HEK293 (cell line): ENCODE data around the gene MMP14.

ENCODE experiments used
- CTCF ChIA-PET: fragments of 350-600 bp; formaldehyde crosslinking; extraction: SDS; loops from one replicate; lab custom pipeline; 2021; ENCODE audit warnings: antibody characterized with exemption; lab: Yijun Ruan, JAX
- POLR2A ChIA-PET: fragments of 300-600 bp; formaldehyde crosslinking; extraction: SDS; loops from one replicate; lab custom pipeline; 2020; ENCODE audit warnings: antibody characterized with exemption, inconsistent platforms; lab: Yijun Ruan, JAX
- H3K27ac ChIP-seq: fragments of 200-500 bp; sonication (Bioruptor generic); 2 replicates; pipeline ENCODE4 v1.5.1; 2014; ENCODE audit warnings: low read depth, low read length, control low read depth, inconsistent platforms; ENCODE audit errors: extremely low read depth
- H3K36me3 ChIP-seq, 2 experiments: fragments of 200-500 bp in 1 of 2; sonication (Bioruptor generic) in 1 of 2; 1 replicate in 1 of 2; 2 replicates in 1 of 2; pipeline ENCODE4 v1.5.1; 2014 to 2017; ENCODE audit warnings: inconsistent platforms in 2 of 2, low read length in 2 of 2; ENCODE audit not compliant: control insufficient read depth in 2 of 2, insufficient read depth in 1 of 2
- H3K4me1 ChIP-seq: fragments of 200-500 bp; sonication (Bioruptor generic); 2 replicates; pipeline ENCODE4 v1.5.1; 2014; ENCODE audit warnings: mild to moderate bottlenecking, low read length, inconsistent platforms; ENCODE audit not compliant: control insufficient read depth, insufficient read depth
- H3K4me3 ChIP-seq: 2 replicates; pipeline ENCODE4 v1.5.1; 2011; ENCODE audit warnings: low read depth, mild to moderate bottlenecking, control low read depth, low read length, moderate library complexity
- H3K9me3 ChIP-seq: fragments of 200-500 bp; sonication (Bioruptor generic); 2 replicates; pipeline ENCODE4 v1.5.1; 2014; ENCODE audit warnings: low read depth, low read length, inconsistent platforms; ENCODE audit not compliant: control insufficient read depth, insufficient read depth
- KLF17 ChIP-seq: fragments of 450-650 bp; formaldehyde crosslinking; IDR thresholded peaks from 2 replicates; pipeline ENCODE4 v1.5.1; 2016; ENCODE audit warnings: missing biosample characterization, missing genetic modification characterization
- MYNN ChIP-seq: fragments of 450-650 bp; formaldehyde crosslinking; IDR thresholded peaks from 2 replicates; pipeline ENCODE4 v1.5.1; 2016; ENCODE audit warnings: missing biosample characterization, missing genetic modification characterization, borderline replicate concordance
- PRDM2 ChIP-seq: fragments of 450-650 bp; formaldehyde crosslinking; IDR thresholded peaks from 2 replicates; pipeline ENCODE4 v1.5.1; 2016; ENCODE audit warnings: missing biosample characterization, missing genetic modification characterization, borderline replicate concordance
- PRDM6 ChIP-seq: fragments of 450-650 bp; formaldehyde crosslinking; IDR thresholded peaks from 2 replicates; pipeline ENCODE4 v1.5.1; 2017; ENCODE audit warnings: missing biosample characterization, missing genetic modification characterization
- SP3 ChIP-seq: fragments of 450-650 bp; formaldehyde crosslinking; IDR thresholded peaks from 2 replicates; pipeline ENCODE4 v1.5.1; 2016; ENCODE audit warnings: missing biosample characterization, missing genetic modification characterization
- YY2 ChIP-seq: fragments of 450-650 bp; formaldehyde crosslinking; IDR thresholded peaks from 2 replicates; pipeline ENCODE4 v1.5.1; 2016; ENCODE audit warnings: missing biosample characterization, missing genetic modification characterization
- ZBTB20 ChIP-seq: fragments of 450-650 bp; formaldehyde crosslinking; IDR thresholded peaks from 2 replicates; pipeline ENCODE4 v1.5.1; 2016; ENCODE audit warnings: missing biosample characterization, missing genetic modification characterization
- ZNF132 ChIP-seq: fragments of 450-650 bp; formaldehyde crosslinking; IDR thresholded peaks from 2 replicates; pipeline ENCODE4 v1.5.1; 2017; ENCODE audit warnings: missing biosample characterization, missing genetic modification characterization, borderline replicate concordance
- ZNF148 ChIP-seq: fragments of 450-650 bp; formaldehyde crosslinking; IDR thresholded peaks from 2 replicates; pipeline ENCODE4 v1.5.0; 2017; ENCODE audit warnings: missing biosample characterization, missing genetic modification characterization, borderline replicate concordance
- ZNF155 ChIP-seq: fragments of 450-650 bp; formaldehyde crosslinking; IDR thresholded peaks from 2 replicates; pipeline ENCODE4 v1.5.1; 2016; ENCODE audit warnings: missing biosample characterization, missing genetic modification characterization
- ZNF2 ChIP-seq: fragments of 450-650 bp; formaldehyde crosslinking; IDR thresholded peaks from 2 replicates; pipeline ENCODE4 v1.5.1; 2016; ENCODE audit warnings: missing biosample characterization, missing genetic modification characterization
- ZNF221 ChIP-seq: fragments of 450-650 bp; formaldehyde crosslinking; IDR thresholded peaks from 2 replicates; pipeline ENCODE4 v1.5.1; 2017; ENCODE audit warnings: missing biosample characterization, missing genetic modification characterization, borderline replicate concordance
- ZNF248 ChIP-seq: fragments of 450-650 bp; formaldehyde crosslinking; IDR thresholded peaks from 2 replicates; pipeline ENCODE4 v1.5.1; 2017; ENCODE audit warnings: missing biosample characterization, missing genetic modification characterization
- ZNF362 ChIP-seq: fragments of 450-650 bp; formaldehyde crosslinking; IDR thresholded peaks from 2 replicates; pipeline ENCODE4 v1.5.1; 2016; ENCODE audit warnings: missing biosample characterization, missing genetic modification characterization
- ZNF398 ChIP-seq: fragments of 450-650 bp; formaldehyde crosslinking; IDR thresholded peaks from 2 replicates; pipeline ENCODE4 v1.5.1; 2017; ENCODE audit warnings: missing biosample characterization, missing genetic modification characterization
- ZNF473 ChIP-seq: fragments of 450-650 bp; formaldehyde crosslinking; IDR thresholded peaks from 2 replicates; pipeline ENCODE4 v1.5.1; 2017; ENCODE audit warnings: missing biosample characterization, missing genetic modification characterization
- ZNF501 ChIP-seq: fragments of 450-650 bp; formaldehyde crosslinking; IDR thresholded peaks from 2 replicates; pipeline ENCODE4 v1.5.1; 2016; ENCODE audit warnings: missing biosample characterization, missing genetic modification characterization
- ZNF521 ChIP-seq: fragments of 450-650 bp; formaldehyde crosslinking; IDR thresholded peaks from 2 replicates; pipeline ENCODE4 v1.5.1; 2017; ENCODE audit warnings: missing biosample characterization, mild to moderate bottlenecking, missing genetic modification characterization
- ZNF776 ChIP-seq: fragments of 450-650 bp; formaldehyde crosslinking; IDR thresholded peaks from 2 replicates; pipeline ENCODE4 v1.5.0; 2017; ENCODE audit warnings: missing biosample characterization, missing genetic modification characterization, borderline replicate concordance
- ZSCAN18 ChIP-seq: fragments of 450-650 bp; formaldehyde crosslinking; IDR thresholded peaks from 2 replicates; pipeline ENCODE4 v1.5.1; 2016; ENCODE audit warnings: missing biosample characterization, missing genetic modification characterization

Gene MMP14

GRCh38 chr14:22829661-22830442, 6.5 kb upstream of the MMP14 start, which contains the start of gene MRPL52:
Gene MRPL52, plus strand, starts transcription at chr14:22829887. Its CDS starts 26 bp downstream, at chr14:22829913.
- Histone ChIP-seq H3K4me3 (peak within 1 kb of the TSS; percentile 97), H3K9me3 (no peaks in the 10 kb centered on the region), H3K27ac (peak within 1 kb of the TSS; percentile 37; the same call in 1 of the 2 replicates), H3K36me3 (peaks cover 30 to 33% of the 10 kb centered on the region in 2 experiments; a peak in 2 of 3 replicates), H3K4me1 (peaks cover 4% of the 10 kb centered on the region)
- CTCF ChIA-PET: interaction anchor here (0.6 to 2.8 kb wide), 8 partner anchors 10 to 273 kb away, joined by 3 to 24 read pairs (median 4); no protein-coding TSS in a partner anchor
- POLR2A ChIA-PET: interaction anchor here (0.6 to 1.1 kb wide), 4 partner anchors 9 to 84 kb away, joined by 3 to 5 read pairs (median 4); no protein-coding TSS in a partner anchor
- TF ChIP-seq ZBTB20 (tag by site-specific recombination) (peak; percentile 67), PRDM6 (tag by site-specific recombination) (no peak), ZNF473 (tag by site-specific recombination) (no peak), ZNF776 (no peak), ZNF398 (tag by site-specific recombination) (no peak), SP3 (tag by site-specific recombination) (peak; percentile 83), ZNF501 (no peak), ZNF248 (tag by site-specific recombination) (no peak), ZNF221 (tag by site-specific recombination) (no peak), ZNF155 (tag by site-specific recombination) (no peak), YY2 (tag by site-specific recombination) (peak; percentile 92), ZSCAN18 (no peak), ZNF148 (no peak), ZNF521 (tag by site-specific recombination) (no peak), KLF17 (tag by site-specific recombination) (no peak), PRDM2 (tag by site-specific recombination) (no peak), ZNF132 (tag by site-specific recombination) (no peak), MYNN (tag by site-specific recombination) (no peak), ZNF2 (no peak), ZNF362 (tag by site-specific recombination) (no peak)
